Esophagus squamous epithelium (tissue), 5 donors: ENCODE measurements around the gene UGT3A2. TPM values are rescaled to one million over a fixed set of nuclear protein-coding genes. Genes with fewer than 3 reads are reported as not detected.
"Not testable (repeated sequence)": the region's sequence is repeated elsewhere in the genome, so short reads cannot be mapped to it uniquely, and the experiment has no call there.

Experiments used
- DNase-seq: peaks from one replicate; lab custom pipeline; 2025; lab: John Stamatoyannopoulos, UW
- H3K27ac ChIP-seq, 4 donors: fragments of 200-600 bp; sonication (generic); one replicate each; pipeline ENCODE4 v1.5.1; 2016 to 2019; ENCODE audit warnings: mild to moderate bottlenecking in 1 of 4
- H3K27me3 ChIP-seq, 4 donors: fragments of 200-600 bp; sonication (generic); 1 replicate in 3 of 4; 2 replicates in 1 of 4; pipeline versions ENCODE4 v1.5.1 to v1.6.0; 2017 to 2021; ENCODE audit warnings: antibody characterized with exemption in 1 of 4
- H3K36me3 ChIP-seq, 3 donors: fragments of 200-600 bp; sonication (generic); one replicate each; pipeline ENCODE4 v1.5.1; 2016 to 2019
- H3K4me1 ChIP-seq, 3 donors: fragments of 200-600 bp; sonication (generic); one replicate each; pipeline ENCODE4 v1.5.1; 2017 to 2019
- H3K4me3 ChIP-seq, 4 donors: fragments of 200-600 bp; sonication (generic); 1 replicate in 3 of 4; 2 replicates in 1 of 4; pipeline ENCODE4 v1.5.1; 2016 to 2019; ENCODE audit warnings: mild to moderate bottlenecking in 2 of 4, moderate library complexity in 1 of 4
- H3K9me3 ChIP-seq, 3 donors: fragments of 200-600 bp; sonication (generic); one replicate each; pipeline ENCODE4 v1.5.1; 2016 to 2019
- POLR2A ChIP-seq, 4 donors: fragments of 450-650 bp; IDR thresholded peaks; one replicate each; pipeline ENCODE4 v1.6.1; 2017; ENCODE audit warnings: antibody characterized with exemption in 4 of 4, mild to moderate bottlenecking in 4 of 4, moderate library complexity in 3 of 4
- WGBS, 2 donors: methylation state at CpG; one replicate each; pipeline ENCODE4 v1.1.5; 2018; 5-methylcytosine and 5-hydroxymethylcytosine counted together
- intact Hi-C: fragments of 100-400 bp; cut with DNase I; formaldehyde crosslinking; loops from one replicate; pipeline ENCODE4 v1.15.0; 2022
- total RNA-seq, 4 donors: library from RNA; depleted of rRNA; stranded (reverse); fragments of >200 nt; gene quantifications; one replicate each; pipeline ENCODE4 v1.1.0, GENCODE V29; 2016
- TF ChIP-seq, protein P1 (sequence below), 6 experiments: fragments of 450-650 bp in 4 of 6; fragments of 200-600 bp in 2 of 6; sonication (generic) in 2 of 6; IDR thresholded peaks; one replicate each; pipeline ENCODE4 v1.5.1; 2016 to 2019; ENCODE audit warnings: antibody characterized with exemption in 6 of 6, mild to moderate bottlenecking in 4 of 6, moderate library complexity in 4 of 6
- donor health status: DM: yes; HTN: yes; CAD: no.

The UGT3A2 gene
- total RNA-seq, 4 donors from 2014 or later = not detected

DNA sequence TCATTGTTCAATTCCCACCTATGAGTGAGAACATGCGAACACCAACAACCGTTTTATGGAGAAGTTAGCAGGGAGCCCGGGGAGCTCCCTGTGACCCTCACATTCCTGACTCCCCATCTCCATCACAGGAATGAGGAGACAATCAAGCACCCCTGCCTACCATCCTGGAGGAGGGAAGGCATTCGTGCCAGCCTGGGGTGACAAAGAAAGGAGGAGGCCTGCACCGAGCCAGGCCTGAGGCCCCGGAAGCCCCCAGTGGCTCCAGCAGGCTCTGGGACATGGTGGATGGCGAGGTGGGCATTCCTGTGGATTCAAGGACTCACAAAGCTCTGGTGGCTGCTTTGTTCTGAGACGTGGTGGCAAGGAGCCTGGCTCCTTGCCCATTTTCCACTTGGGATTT, 39.0 kb downstream of the UGT3A2 start:
- Histone ChIP-seq H3K27ac (no peak overlapping the region), H3K36me3 (no peaks in the 10 kb centered on the region), H3K9me3 (no peaks in the 10 kb centered on the region), H3K27me3 (peaks cover 0 to 3% (median 0%) of the 10 kb centered on the region in 4 donors), H3K4me3 (no peak overlapping the region), H3K4me1 (peaks cover 0 to 8% (median 0%) of the 10 kb centered on the region in 3 donors)
- intact Hi-C loops = no loop called here
- TF ChIP-seq, protein P1, sequence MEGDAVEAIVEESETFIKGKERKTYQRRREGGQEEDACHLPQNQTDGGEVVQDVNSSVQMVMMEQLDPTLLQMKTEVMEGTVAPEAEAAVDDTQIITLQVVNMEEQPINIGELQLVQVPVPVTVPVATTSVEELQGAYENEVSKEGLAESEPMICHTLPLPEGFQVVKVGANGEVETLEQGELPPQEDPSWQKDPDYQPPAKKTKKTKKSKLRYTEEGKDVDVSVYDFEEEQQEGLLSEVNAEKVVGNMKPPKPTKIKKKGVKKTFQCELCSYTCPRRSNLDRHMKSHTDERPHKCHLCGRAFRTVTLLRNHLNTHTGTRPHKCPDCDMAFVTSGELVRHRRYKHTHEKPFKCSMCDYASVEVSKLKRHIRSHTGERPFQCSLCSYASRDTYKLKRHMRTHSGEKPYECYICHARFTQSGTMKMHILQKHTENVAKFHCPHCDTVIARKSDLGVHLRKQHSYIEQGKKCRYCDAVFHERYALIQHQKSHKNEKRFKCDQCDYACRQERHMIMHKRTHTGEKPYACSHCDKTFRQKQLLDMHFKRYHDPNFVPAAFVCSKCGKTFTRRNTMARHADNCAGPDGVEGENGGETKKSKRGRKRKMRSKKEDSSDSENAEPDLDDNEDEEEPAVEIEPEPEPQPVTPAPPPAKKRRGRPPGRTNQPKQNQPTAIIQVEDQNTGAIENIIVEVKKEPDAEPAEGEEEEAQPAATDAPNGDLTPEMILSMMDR (IDR thresholded peaks at IDR 0.05) = no peak
- no peak for TF ChIP-seq POLR2A (IDR thresholded peaks at IDR 0.05)
- WGBS, 2 donors = 61 to 70% methylated on average over 3 of the region's 8 CpGs
- no peak for DNase-seq

DNA sequence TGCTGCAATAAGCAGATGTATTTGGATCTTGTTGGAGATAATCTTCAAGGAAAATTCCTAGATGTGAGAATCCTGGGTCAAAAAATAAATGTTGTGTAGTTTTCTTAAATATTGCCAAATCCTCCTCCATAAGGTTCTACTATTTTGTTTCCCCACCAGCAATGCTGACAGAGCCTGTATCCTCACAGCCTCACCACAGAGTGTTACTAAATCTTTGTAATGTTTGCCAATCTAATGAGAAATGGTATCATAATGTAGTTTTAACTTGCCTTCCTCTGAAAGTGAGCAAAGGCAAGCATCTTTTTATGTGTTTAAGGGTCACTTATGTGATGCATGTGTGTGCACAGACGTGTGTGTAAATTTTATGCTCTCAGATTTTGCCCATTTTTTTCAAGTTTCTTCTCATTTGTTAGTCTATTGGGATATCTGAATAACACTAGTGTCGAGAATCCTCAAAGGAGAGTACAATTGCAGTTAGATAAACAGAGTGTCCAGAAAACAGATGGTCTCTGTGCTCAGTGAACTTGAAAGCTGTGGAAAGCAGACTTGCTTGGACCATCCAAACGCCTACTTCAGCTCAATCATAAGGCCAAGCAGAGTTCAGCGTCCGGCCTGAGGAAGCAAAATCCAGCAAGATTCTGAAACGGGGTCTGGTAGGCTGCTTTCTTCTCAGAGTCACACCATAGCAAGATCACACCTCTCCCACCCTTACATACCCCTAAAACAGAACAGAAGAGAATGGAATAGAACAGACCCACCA, 39.8 kb downstream of the UGT3A2 start:
- intact Hi-C loops = no loop called here
- H3K36me3 ChIP-seq = no peaks in the 10 kb centered on the region
- no peak for DNase-seq
- H3K9me3 ChIP-seq = no peaks in the 10 kb centered on the region
- H3K27me3 ChIP-seq = peaks cover 0 to 3% (median 0%) of the 10 kb centered on the region in 4 donors
- peaks cover 0 to 8% (median 0%) of the 10 kb centered on the region in 3 donors for H3K4me1 ChIP-seq
- TF ChIP-seq, protein P1 (IDR thresholded peaks at IDR 0.05) = no peak
- no peak for TF ChIP-seq POLR2A (IDR thresholded peaks at IDR 0.05)
- H3K27ac ChIP-seq = no peak overlapping the region
- 53 to 56% methylated on average over 6 of the region's 6 CpGs for WGBS, 2 donors
- no peak overlapping the region for H3K4me3 ChIP-seq

DNA sequence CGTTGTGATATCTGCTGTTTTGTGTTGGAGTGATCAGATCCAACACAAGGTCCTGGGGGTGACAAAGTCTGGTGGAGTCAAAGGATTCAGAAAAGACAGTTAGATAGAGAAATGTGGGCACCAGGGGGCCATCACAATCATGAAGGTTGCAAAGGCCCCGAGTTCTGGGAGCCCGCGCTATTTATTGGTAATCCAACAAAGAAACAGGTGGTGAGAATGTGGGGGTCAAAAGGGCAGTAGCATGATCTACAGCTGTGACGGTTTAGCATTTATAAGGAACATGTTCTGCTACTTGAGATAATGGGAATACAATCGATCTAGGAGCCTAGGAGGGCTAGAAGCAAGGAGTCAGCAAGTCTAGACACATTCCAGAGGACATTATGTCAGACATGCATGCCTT, 44.4 kb downstream of the UGT3A2 start:
- H3K27me3 ChIP-seq, H3K4me1 ChIP-seq, DNase-seq, H3K9me3 ChIP-seq, H3K4me3 ChIP-seq, H3K27ac ChIP-seq, intact Hi-C loops, H3K36me3 ChIP-seq: not testable (repeated sequence)
- WGBS, 2 donors = 71% methylated on average over 6 of the region's 6 CpGs

DNA sequence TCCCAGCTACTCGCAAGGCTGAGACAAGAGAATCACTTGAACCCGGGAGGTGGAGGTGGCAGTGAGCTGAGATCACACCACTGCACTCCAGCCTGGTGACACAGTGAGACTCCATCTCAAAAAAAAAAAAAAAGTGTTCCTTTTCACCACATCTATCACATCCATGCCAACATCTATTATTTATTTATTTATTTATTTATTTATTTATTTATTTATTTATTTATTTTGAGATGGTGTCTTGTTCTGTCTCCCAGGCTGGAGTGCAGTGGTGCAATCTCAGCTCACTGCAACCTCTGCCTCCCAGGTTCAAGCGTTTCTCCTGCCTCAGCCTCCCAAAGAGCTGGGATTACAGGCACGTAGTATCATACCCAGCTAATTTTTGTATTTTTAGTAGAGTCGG, 47.1 kb downstream of the UGT3A2 start:
- DNase-seq, H3K27me3 ChIP-seq, H3K4me3 ChIP-seq, H3K27ac ChIP-seq, H3K36me3 ChIP-seq, intact Hi-C loops: not testable (repeated sequence)
- WGBS, 2 donors = 89 to 93% methylated on average over 5 of the region's 5 CpGs
- Histone ChIP-seq H3K9me3 (peaks cover 0 to 11% (median 11%) of the 10 kb centered on the region in 3 donors), H3K4me1 (peaks cover 0 to 13% (median 0%) of the 10 kb centered on the region in 3 donors)

DNA sequence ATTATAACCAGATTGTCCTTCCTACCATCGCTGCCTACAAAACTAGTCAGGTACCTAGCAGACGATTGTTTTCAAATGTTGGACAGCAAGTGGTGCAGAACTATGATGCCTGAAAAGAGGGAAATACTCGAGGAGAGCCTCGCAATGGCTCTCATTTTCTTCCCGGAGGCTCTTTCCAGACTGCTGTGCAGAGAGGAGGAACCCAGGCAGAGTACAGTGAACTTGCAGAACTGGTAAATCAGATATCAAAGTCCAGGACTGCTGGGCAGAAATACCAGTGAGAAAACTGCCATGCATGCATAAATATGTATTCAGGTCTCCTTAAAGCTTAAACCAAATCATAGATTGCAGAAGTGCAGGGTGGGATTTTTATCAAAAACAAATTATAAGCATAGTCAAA, 49.1 kb downstream of the UGT3A2 start:
- intact Hi-C loops = no loop called here
- no peaks in the 10 kb centered on the region for H3K27me3 ChIP-seq
- peaks cover 0 to 27% (median 25%) of the 10 kb centered on the region in 3 donors for H3K9me3 ChIP-seq
- WGBS, 2 donors = 34 to 45% methylated on average over 5 of the region's 5 CpGs
- no peak overlapping the region for H3K4me3 ChIP-seq
- H3K36me3 ChIP-seq = no peaks in the 10 kb centered on the region
- TF ChIP-seq POLR2A (IDR thresholded peaks at IDR 0.05) = no peak
- TF ChIP-seq, protein P1 (IDR thresholded peaks at IDR 0.05) = no peak
- no peak for DNase-seq
- H3K4me1 ChIP-seq = peaks cover 0 to 13% (median 0%) of the 10 kb centered on the region in 3 donors
- H3K27ac ChIP-seq = no peak overlapping the region

GRCh38 chr5:36017004-36017403, 49.7 kb downstream of the UGT3A2 start:
- TF ChIP-seq, protein P1 (IDR thresholded peaks at IDR 0.05) = no peak
- no peak for TF ChIP-seq POLR2A (IDR thresholded peaks at IDR 0.05)
- H3K36me3 ChIP-seq = no peaks in the 10 kb centered on the region
- H3K9me3 ChIP-seq = peaks cover 0 to 27% (median 25%) of the 10 kb centered on the region in 3 donors
- no peaks in the 10 kb centered on the region for H3K27me3 ChIP-seq
- intact Hi-C loops = no loop called here
- peaks cover 0 to 13% (median 0%) of the 10 kb centered on the region in 3 donors for H3K4me1 ChIP-seq
- H3K4me3 ChIP-seq = no peak overlapping the region
- 65 to 69% methylated on average over 1 of the region's 1 CpG for WGBS, 2 donors
- DNase-seq = no peak
- H3K27ac ChIP-seq = no peak overlapping the region
